Prostate gland (tissue), 2 donors: Measurements from ENCODE around the gene DMGDH. TPM values are rescaled to one million over a fixed set of nuclear protein-coding genes. Genes with fewer than 3 reads are reported as not detected.

Source experiments
- DNase-seq: peaks from one replicate; pipeline ENCODE4 v3.0.0-alpha.2; 2019; ENCODE audit warnings: low spot score
- H3K27ac ChIP-seq, 2 donors: fragments of 200-600 bp; sonication (generic); 2 replicates each; pipeline ENCODE4 v1.5.1; 2017 to 2019
- H3K27me3 ChIP-seq: fragments of 200-600 bp; sonication (generic); replicated peaks from 2 replicates; pipeline ENCODE4 v1.5.1; 2019; ENCODE audit not compliant: insufficient read depth
- H3K36me3 ChIP-seq, 2 donors: fragments of 200-600 bp; sonication (generic); 1 replicate in 1 of 2; 2 replicates in 1 of 2; pipeline versions ENCODE4 v1.5.1 to v1.8.1; 2017 to 2019
- H3K4me1 ChIP-seq: fragments of 200-600 bp; sonication (generic); replicated peaks from 2 replicates; pipeline ENCODE4 v1.5.1; 2019
- H3K4me3 ChIP-seq, 2 donors: fragments of 200-600 bp; sonication (generic); 2 replicates each; pipeline ENCODE4 v1.5.1; 2017 to 2019
- H3K9me3 ChIP-seq: fragments of 200-600 bp; sonication (generic); 2 replicates; pipeline ENCODE4 v1.5.1; 2017
- POLR2A ChIP-seq: fragments of 450-650 bp; IDR thresholded peaks from one replicate; pipeline ENCODE4 v1.6.1; 2016; ENCODE audit warnings: antibody characterized with exemption, mild to moderate bottlenecking
- POLR2AphosphoS5 ChIP-seq: sonication (generic); formaldehyde crosslinking; IDR thresholded peaks from one replicate; pipeline ENCODE4 v1.6.1; 2017; ENCODE audit warnings: antibody characterized with exemption
- WGBS: methylation state at CpG from one replicate; pipeline ENCODE4 v1.1.5; 2018; 5-methylcytosine and 5-hydroxymethylcytosine counted together
- intact Hi-C: fragments of 100-400 bp; cut with DNase I; formaldehyde crosslinking; loops from one replicate; pipeline ENCODE4 v1.14.2; 2022
- total RNA-seq, 2 donors: library from RNA; depleted of rRNA; stranded (reverse); fragments of >200 nt; gene quantifications; one replicate each; pipeline ENCODE4 v1.1.0, GENCODE V29; 2016
- TF ChIP-seq, protein P1 (sequence below), 4 experiments: fragments of 200-600 bp in 2 of 4; fragments of 450-650 bp in 2 of 4; sonication (generic) in 2 of 4; IDR thresholded peaks; 1 replicate in 3 of 4; 2 replicates in 1 of 4; pipeline ENCODE4 v1.5.1; 2016 to 2019; ENCODE audit warnings: antibody characterized with exemption in 4 of 4, mild to moderate bottlenecking in 2 of 4, moderate library complexity in 2 of 4

Gene DMGDH
- total RNA-seq, 2 donors from 2014 or later: 0.77 to 9.9 TPM

DNA sequence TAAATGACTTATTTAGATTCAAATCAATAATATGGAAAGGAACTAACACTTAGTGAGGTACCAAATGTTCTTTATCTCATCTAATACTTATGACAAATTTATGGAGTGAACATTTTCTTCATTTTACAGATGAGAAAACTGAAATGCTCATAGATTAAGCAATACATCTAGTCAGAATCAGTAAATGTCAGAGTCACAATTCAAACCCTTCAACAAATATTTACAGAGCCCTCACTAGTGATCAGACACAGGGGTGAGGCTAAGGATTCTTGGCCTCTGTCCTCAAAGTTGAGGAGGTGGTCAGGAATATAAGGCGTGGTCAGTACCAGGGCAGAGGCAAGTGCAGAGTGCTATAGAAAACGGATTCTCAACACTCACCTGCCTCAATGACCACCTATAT, 54.8 kb downstream of the DMGDH start:
- intact Hi-C loops: no loop called here
- no peaks in the 10 kb centered on the region for H3K4me1 ChIP-seq
- TF ChIP-seq POLR2A (no peak), POLR2AphosphoS5 (no peak)
- TF ChIP-seq, protein P1, sequence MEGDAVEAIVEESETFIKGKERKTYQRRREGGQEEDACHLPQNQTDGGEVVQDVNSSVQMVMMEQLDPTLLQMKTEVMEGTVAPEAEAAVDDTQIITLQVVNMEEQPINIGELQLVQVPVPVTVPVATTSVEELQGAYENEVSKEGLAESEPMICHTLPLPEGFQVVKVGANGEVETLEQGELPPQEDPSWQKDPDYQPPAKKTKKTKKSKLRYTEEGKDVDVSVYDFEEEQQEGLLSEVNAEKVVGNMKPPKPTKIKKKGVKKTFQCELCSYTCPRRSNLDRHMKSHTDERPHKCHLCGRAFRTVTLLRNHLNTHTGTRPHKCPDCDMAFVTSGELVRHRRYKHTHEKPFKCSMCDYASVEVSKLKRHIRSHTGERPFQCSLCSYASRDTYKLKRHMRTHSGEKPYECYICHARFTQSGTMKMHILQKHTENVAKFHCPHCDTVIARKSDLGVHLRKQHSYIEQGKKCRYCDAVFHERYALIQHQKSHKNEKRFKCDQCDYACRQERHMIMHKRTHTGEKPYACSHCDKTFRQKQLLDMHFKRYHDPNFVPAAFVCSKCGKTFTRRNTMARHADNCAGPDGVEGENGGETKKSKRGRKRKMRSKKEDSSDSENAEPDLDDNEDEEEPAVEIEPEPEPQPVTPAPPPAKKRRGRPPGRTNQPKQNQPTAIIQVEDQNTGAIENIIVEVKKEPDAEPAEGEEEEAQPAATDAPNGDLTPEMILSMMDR (IDR thresholded peaks at IDR 0.05): no peak
- H3K9me3 ChIP-seq: no peaks in the 10 kb centered on the region
- H3K27ac ChIP-seq: no peak overlapping the region
- no peaks in the 10 kb centered on the region for H3K27me3 ChIP-seq
- no peaks in the 10 kb centered on the region for H3K36me3 ChIP-seq
- DNase-seq: no peak
- H3K4me3 ChIP-seq: no peak overlapping the region
- 76% methylated on average over 2 of the region's 2 CpGs for WGBS

DNA sequence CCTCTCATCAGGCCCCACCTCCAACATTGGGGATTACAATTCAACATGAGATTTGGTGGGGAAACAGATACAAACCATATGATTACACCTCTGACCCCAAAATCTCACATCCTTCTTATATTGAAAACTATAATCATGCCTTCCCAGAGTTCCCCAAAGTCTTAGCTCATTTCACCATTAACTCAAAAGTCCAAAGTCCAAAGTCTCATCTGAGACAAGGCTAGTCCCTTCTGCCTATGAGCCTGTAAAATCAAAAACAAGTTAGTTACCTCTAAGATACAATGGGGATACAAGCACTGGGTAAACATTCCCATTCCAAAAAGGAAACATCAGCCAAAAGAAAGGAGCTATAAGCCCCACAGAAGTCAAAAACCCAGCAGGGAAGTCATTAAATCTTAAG, 57.6 kb downstream of the DMGDH start:
- TF ChIP-seq POLR2AphosphoS5: no peak
- TF ChIP-seq, protein P1 (IDR thresholded peaks at IDR 0.05): no peak
- TF ChIP-seq POLR2A: no peak
- H3K36me3 ChIP-seq: no peaks in the 10 kb centered on the region
- no peak overlapping the region for H3K4me3 ChIP-seq
- H3K9me3 ChIP-seq: no peaks in the 10 kb centered on the region
- intact Hi-C loops: no loop called here
- no peak for DNase-seq
- no peaks in the 10 kb centered on the region for H3K4me1 ChIP-seq
- H3K27me3 ChIP-seq: no peaks in the 10 kb centered on the region
- no peak overlapping the region for H3K27ac ChIP-seq

DNA sequence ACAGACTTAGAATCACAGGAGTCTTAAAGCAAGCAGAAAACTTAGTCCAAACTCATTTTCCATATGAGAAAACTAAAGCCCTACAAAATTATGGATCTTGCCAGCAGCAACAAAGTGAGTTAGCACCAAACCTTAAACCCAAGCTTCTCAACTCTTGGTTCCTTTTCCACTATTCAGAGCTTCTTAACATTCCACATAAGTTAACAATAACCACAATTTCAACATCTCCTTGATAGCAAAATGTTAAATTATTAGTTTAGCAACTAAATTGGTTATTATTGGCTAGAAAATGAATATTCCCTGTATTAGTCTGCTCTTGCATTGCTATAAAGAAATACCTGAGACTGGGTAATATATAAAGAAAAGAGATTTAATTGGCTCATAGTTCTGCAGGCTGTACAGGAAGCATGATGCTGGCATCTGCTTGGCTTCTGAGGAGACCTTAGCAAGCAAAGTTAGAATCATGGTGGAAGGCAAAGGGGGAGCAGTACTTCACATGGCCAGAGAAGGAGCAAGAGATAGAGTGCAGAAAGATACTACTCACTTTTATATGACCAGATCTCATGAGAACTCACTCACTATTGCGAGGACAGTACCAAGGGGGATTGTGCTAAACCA, 58.1 kb downstream of the DMGDH start:
- no peak overlapping the region for H3K4me3 ChIP-seq

DNA sequence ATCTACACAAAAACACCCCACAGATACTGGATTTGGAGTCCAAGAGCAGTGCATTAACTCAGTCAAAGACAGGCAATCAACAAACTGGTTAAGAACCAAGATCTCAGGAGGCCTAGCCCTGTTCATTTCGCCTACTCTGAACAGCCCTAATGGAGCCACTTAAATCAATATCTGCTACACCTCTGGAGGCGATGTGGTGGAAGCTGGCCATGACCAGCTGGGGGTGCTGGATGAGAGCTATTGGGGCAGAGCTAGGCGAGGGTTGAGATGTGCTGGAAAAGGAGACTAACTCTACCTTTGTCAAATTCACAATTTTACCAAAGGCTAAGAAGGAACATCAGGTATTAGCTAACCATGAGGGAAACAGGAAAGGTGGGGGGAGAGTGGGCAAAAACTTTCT, 61.1 kb downstream of the DMGDH start:
- Histone ChIP-seq H3K27ac (no peak overlapping the region), H3K27me3 (no peaks in the 10 kb centered on the region), H3K9me3 (no peaks in the 10 kb centered on the region), H3K4me1 (no peaks in the 10 kb centered on the region), H3K36me3 (no peaks in the 10 kb centered on the region), H3K4me3 (no peak overlapping the region)
- 97% methylated on average over 3 of the region's 3 CpGs for WGBS
- no peak for TF ChIP-seq POLR2AphosphoS5
- TF ChIP-seq, protein P1 (IDR thresholded peaks at IDR 0.05): no peak
- no peak for TF ChIP-seq POLR2A
- DNase-seq: no peak
- intact Hi-C loops: no loop called here

More for the DNA sequence above, 58.1 kb downstream of the DMGDH start:
- no peaks in the 10 kb centered on the region for H3K4me1 ChIP-seq
- TF ChIP-seq POLR2AphosphoS5 (no peak), POLR2A (no peak)
- TF ChIP-seq, protein P1 (IDR thresholded peaks at IDR 0.05): no peak
- H3K27ac ChIP-seq: no peak overlapping the region
- no peak for DNase-seq
- no peaks in the 10 kb centered on the region for H3K36me3 ChIP-seq
- no peaks in the 10 kb centered on the region for H3K27me3 ChIP-seq
- intact Hi-C loops: no loop called here
- no peaks in the 10 kb centered on the region for H3K9me3 ChIP-seq
- whole genome bisulfite sequencing: 94% methylated on average over 1 of the region's 1 CpG

DNA sequence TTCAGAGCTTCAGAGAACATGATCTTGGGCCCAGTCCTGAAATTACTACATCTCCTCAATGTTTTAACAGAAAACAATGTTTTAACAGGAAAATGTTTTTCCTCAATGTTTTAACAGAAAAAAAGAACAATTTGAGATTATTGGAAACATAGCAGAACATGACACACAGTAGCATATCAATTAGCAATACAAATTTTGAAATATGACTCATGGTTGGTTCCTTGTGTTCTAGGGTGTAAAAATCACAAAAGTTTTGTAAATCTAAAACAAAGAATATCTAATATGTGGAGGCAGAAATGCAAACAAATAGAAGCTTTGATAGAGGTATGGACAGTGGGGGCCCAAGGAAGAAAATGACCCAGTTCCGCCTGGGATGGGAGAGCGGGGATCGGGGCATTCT, 61.6 kb downstream of the DMGDH start:
- no peak for DNase-seq
- intact Hi-C loops: no loop called here
- no peaks in the 10 kb centered on the region for H3K9me3 ChIP-seq
- H3K4me1 ChIP-seq: no peaks in the 10 kb centered on the region
- TF ChIP-seq POLR2AphosphoS5: no peak
- TF ChIP-seq, protein P1 (IDR thresholded peaks at IDR 0.05): no peak
- TF ChIP-seq POLR2A: no peak
- no peaks in the 10 kb centered on the region for H3K36me3 ChIP-seq
- no peak overlapping the region for H3K4me3 ChIP-seq
- H3K27me3 ChIP-seq: no peaks in the 10 kb centered on the region
- WGBS: 74% methylated on average over 3 of the region's 3 CpGs
- H3K27ac ChIP-seq: no peak overlapping the region
